ENCODE results near the gene SPATA31D1. TPM values are rescaled to one million over a fixed set of nuclear protein-coding genes. Genes with fewer than 3 reads are reported as not detected.

SPATA31D1 gene
- total RNA-seq, 1 donor from 2014 or later, result not detected

DNA sequence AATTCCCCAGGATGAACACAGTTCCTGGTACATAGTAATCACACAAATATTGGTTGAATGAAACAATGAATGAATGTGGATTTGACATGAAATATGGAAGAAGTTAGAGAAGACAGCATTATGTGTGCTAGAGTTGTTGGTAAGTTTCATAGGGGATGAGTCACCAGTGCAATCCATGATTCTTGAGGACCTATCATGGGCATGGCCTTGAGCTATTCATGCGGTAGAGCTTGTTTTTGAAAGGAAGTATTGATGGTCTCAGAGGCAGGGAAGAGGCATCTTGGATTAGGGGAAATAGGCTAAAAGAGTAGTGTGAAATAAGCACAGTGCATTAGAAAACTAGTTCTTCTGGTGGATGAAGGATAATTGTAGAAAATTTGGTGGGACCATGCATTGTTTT, 22.1 kb downstream of the SPATA31D1 start:
- ATAC-seq (no peak), DNase-seq (no peak)
- intact Hi-C loops (cut with DNase I), result no loop called here
- no peaks in the 10 kb centered on the region for H3K36me3 ChIP-seq
- TF ChIP-seq, protein P1, sequence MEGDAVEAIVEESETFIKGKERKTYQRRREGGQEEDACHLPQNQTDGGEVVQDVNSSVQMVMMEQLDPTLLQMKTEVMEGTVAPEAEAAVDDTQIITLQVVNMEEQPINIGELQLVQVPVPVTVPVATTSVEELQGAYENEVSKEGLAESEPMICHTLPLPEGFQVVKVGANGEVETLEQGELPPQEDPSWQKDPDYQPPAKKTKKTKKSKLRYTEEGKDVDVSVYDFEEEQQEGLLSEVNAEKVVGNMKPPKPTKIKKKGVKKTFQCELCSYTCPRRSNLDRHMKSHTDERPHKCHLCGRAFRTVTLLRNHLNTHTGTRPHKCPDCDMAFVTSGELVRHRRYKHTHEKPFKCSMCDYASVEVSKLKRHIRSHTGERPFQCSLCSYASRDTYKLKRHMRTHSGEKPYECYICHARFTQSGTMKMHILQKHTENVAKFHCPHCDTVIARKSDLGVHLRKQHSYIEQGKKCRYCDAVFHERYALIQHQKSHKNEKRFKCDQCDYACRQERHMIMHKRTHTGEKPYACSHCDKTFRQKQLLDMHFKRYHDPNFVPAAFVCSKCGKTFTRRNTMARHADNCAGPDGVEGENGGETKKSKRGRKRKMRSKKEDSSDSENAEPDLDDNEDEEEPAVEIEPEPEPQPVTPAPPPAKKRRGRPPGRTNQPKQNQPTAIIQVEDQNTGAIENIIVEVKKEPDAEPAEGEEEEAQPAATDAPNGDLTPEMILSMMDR (IDR thresholded peaks at IDR 0.05), result no peak
- H3K27me3 ChIP-seq, result no peaks in the 10 kb centered on the region
- H3K9me3 ChIP-seq, result no peaks in the 10 kb centered on the region
- no peaks in the 10 kb centered on the region for H3K4me1 ChIP-seq
- no peak overlapping the region for H3K27ac ChIP-seq
- no peak overlapping the region for H3K4me3 ChIP-seq

DNA sequence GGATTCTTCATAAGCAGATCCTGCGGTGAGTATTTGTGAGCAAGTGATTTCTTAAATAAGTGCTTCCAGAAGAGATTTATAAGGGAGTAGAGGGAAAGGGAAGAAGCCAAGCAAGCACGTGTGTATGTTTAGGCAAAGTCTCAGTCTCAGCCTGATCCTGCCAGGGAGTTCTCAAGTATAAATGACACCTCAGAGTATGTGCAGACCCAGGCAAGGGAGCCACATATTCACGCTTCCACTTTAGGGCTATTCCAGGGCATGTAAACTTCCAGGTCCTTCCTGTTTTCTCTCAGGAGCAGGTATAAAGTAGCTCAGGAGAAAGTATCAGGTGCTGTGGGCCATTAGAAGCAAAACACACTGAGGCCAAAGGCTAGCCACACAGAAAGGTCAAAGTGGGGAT, 22.6 kb downstream of the SPATA31D1 start:
- Histone ChIP-seq H3K27me3 (no peaks in the 10 kb centered on the region), H3K4me3 (no peak overlapping the region), H3K36me3 (no peaks in the 10 kb centered on the region), H3K4me1 (no peaks in the 10 kb centered on the region), H3K27ac (no peak overlapping the region), H3K9me3 (no peaks in the 10 kb centered on the region)
- intact Hi-C loops (cut with DNase I), result no loop called here
- DNase-seq, result no peak
- TF ChIP-seq, protein P1 (IDR thresholded peaks at IDR 0.05), result no peak
- ATAC-seq, result no peak

DNA sequence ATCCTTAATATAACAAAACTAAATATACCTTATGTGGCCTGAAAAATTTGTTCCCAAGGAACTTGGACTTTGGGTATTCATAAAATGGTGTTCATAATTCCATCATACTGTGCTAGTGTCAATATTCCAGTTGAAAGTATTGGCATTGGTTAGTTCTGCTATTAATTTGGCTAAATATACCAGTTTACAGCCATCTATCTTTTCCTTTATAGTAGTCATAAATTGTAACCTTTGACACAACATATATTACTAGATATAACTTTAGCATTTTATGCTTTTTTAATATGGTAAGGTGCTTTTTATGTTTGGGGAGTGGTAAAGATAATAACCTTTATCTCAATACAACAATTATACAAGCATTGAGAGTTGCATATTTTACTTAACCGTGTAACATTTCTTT, 23.7 kb downstream of the SPATA31D1 start:
- DNase-seq (no peak), ATAC-seq (no peak)
- Histone ChIP-seq H3K27ac (no peak overlapping the region), H3K4me3 (no peak overlapping the region), H3K9me3 (no peaks in the 10 kb centered on the region), H3K36me3 (no peaks in the 10 kb centered on the region), H3K27me3 (no peaks in the 10 kb centered on the region), H3K4me1 (no peaks in the 10 kb centered on the region)
- TF ChIP-seq, protein P1 (IDR thresholded peaks at IDR 0.05), result no peak
- intact Hi-C loops (cut with DNase I), result no loop called here

DNA sequence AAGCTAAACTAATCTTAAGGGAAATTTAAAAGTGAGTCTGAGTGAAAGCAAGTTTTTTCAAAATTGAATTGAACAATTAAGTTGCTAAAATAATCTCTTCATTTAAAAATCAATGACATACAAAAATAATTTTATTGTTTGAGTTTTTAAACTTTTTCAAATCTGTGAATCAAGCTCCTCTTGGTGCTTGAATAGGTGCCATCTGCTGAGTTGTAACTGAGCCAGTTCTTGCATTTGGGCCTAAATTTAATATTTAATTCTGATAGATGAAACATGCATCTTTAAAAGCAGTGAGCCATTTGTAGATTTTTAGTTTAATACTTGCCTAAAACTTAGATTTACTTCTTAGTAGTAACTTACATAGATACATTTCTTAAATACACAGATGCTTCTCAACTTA, 31.8 kb downstream of the SPATA31D1 start:
- H3K27me3 ChIP-seq, result no peaks in the 10 kb centered on the region
- DNase-seq, result no peak
- no peaks in the 10 kb centered on the region for H3K9me3 ChIP-seq
- H3K36me3 ChIP-seq, result no peaks in the 10 kb centered on the region
- no peak overlapping the region for H3K4me3 ChIP-seq
- TF ChIP-seq, protein P1 (IDR thresholded peaks at IDR 0.05), result no peak
- no peak overlapping the region for H3K27ac ChIP-seq
- intact Hi-C loops (cut with DNase I), result no loop called here
- H3K4me1 ChIP-seq, result no peaks in the 10 kb centered on the region
- ATAC-seq, result no peak

DNA sequence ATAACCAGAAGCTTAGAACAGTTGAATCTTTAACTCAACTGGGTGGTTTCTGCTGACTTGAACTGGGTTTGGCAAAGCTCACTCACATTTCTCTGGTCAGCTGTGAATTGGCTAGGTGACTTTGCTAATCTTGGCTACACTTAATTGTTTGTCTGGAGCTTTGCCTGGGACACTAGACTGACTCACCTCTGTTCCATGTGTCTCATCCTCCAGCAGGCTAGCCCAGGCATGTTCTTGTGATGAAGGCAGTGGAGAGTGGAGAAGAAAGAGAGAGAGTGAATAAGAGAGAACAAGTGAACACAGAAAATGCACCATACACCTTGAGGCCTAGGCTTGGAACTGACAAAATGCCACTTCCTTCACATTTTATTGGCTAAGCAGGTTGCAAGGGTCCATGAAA, 32.6 kb downstream of the SPATA31D1 start:
- intact Hi-C loops (cut with DNase I), result no loop called here
- TF ChIP-seq, protein P1 (IDR thresholded peaks at IDR 0.05), result no peak
- DNase-seq (no peak), ATAC-seq (no peak)
- no peak overlapping the region for H3K4me3 ChIP-seq
- H3K36me3 ChIP-seq, result no peaks in the 10 kb centered on the region
- H3K9me3 ChIP-seq, result no peaks in the 10 kb centered on the region
- no peaks in the 10 kb centered on the region for H3K27me3 ChIP-seq
- no peak overlapping the region for H3K27ac ChIP-seq
- no peaks in the 10 kb centered on the region for H3K4me1 ChIP-seq

DNA sequence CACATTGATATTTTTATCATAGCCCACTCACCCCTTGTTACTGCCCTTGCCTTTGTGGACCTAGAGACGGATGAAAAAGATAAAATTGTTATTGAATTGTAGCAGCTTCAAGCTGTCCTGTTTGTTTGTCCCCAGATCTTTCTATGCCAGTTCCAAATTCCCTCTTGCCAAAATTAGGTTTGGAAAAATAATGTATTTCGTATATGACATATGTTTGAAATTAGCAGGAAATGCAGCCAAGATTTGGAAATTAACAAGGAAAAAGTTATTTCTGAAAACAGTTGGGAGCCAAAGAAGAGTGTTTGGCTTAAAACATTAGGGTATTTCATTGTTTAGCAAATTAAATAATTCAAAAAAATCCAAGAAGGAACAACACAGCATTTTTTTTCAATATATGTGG, 33.5 kb downstream of the SPATA31D1 start:
- Histone ChIP-seq H3K36me3 (no peaks in the 10 kb centered on the region), H3K27me3 (no peaks in the 10 kb centered on the region), H3K4me3 (no peak overlapping the region), H3K4me1 (no peaks in the 10 kb centered on the region), H3K27ac (no peak overlapping the region), H3K9me3 (no peaks in the 10 kb centered on the region)
- intact Hi-C loops (cut with DNase I), result no loop called here
- DNase-seq (no peak), ATAC-seq (no peak)
- TF ChIP-seq, protein P1 (IDR thresholded peaks at IDR 0.05), result no peak

Data from upper lobe of right lung (tissue), 1 donor.